ENCODE results near the gene SLC39A7. TPM values are rescaled to one million over a fixed set of nuclear protein-coding genes. Genes with fewer than 3 reads are reported as not detected.

SLC39A7 gene
- total and polyA plus RNA-seq, 2 of the 4 experiments (the other 2 are of a cell fraction), result 135 to 208 TPM

GRCh38 chr6:33235221-33235634, 34.6 kb downstream of the SLC39A7 start:
- H3K18ac ChIP-seq (ENCODE audit: low read depth, low read length), result no peak overlapping the region
- no peak overlapping the region for H3K23ac ChIP-seq (ENCODE audit: low read depth, low read length)
- no peak overlapping the region for H3K4ac ChIP-seq (ENCODE audit: low read depth, low read length)
- no peak overlapping the region for H3K9ac ChIP-seq (ENCODE audit: low read depth, low read length)
- WGBS, 2 experiments (ENCODE audit: extremely low coverage in 2 of 2, insufficient read length in 1 of 2), result 7% methylated on average over 2 of the region's 6 CpGs; no CpG with 5 or more reads in 1 of the 2 experiments
- H3K27ac ChIP-seq (ENCODE audit: insufficient read depth, low read length), result no peak overlapping the region
- in situ Hi-C loops (cut with MboI; ENCODE audit: low sequenced_read_pairs), result no loop called here
- CTCF ChIA-PET, result interaction anchor here (1.1 to 1.2 kb wide), 2 partner anchors 13 to 75 kb away, joined by 3 read pairs; no protein-coding TSS in a partner anchor
- no peak overlapping the region for H2BK120ac ChIP-seq (ENCODE audit: low read depth, low read length)
- H3K36me3 ChIP-seq (ENCODE audit: control insufficient read depth, insufficient read depth, low read length), result no peaks in the 10 kb centered on the region
- H3K4me3 ChIP-seq (ENCODE audit: insufficient read depth, low read depth, low read length), result no peak overlapping the region
- no peak for TF ChIP-seq BHLHE40 (IDR thresholded peaks at IDR 0.05; ENCODE audit: low read depth, low read length)
- no peak for TF ChIP-seq MAZ (IDR thresholded peaks at IDR 0.05; ENCODE audit: borderline replicate concordance, low read depth, low read length)
- TF ChIP-seq SMC3 (IDR thresholded peaks at IDR 0.05; ENCODE audit: low read depth, low read length), result no peak
- TF ChIP-seq MXI1 (IDR thresholded peaks at IDR 0.05; ENCODE audit: borderline replicate concordance, low read depth, low read length), result no peak
- no peak for TF ChIP-seq RCOR1 (IDR thresholded peaks at IDR 0.05; ENCODE audit: insufficient replicate concordance, low read length)
- TF ChIP-seq RFX5 (IDR thresholded peaks at IDR 0.05; ENCODE audit: low read depth, low read length), result no peak
- TF ChIP-seq FOS (IDR thresholded peaks at IDR 0.05; ENCODE audit: low read depth, low read length), result no peak
- H2AFZ ChIP-seq (replicated peaks; ENCODE audit: low read length, poor library complexity), result no peak overlapping the region
- dilution Hi-C loops (cut with HindIII; ENCODE audit: low sequenced_read_pairs, unreplicated experiment), result no loop called here
- H4K91ac ChIP-seq (ENCODE audit: insufficient read depth, low read depth, low read length), result no peak overlapping the region
- H3K4me1 ChIP-seq (ENCODE audit: control insufficient read depth, insufficient read depth, low read length), result no peaks in the 10 kb centered on the region
- no peak overlapping the region for H3K14ac ChIP-seq (replicated peaks; ENCODE audit: low read depth, low read length)
- POLR2A ChIA-PET (ENCODE audit: unreplicated experiment), result interaction anchor here (0.6 kb wide), 1 partner anchor 19 kb away, joined by 3 read pairs; no protein-coding TSS in a partner anchor
- no peaks in the 10 kb centered on the region for H3K9me3 ChIP-seq (ENCODE audit: control insufficient read depth, insufficient read depth, low read length)
- H3K9me1 ChIP-seq (ENCODE audit: insufficient read depth, low read length), result no peaks in the 10 kb centered on the region
- no peak overlapping the region for H2BK20ac ChIP-seq (ENCODE audit: low read depth, low read length)
- no peak overlapping the region for H4K5ac ChIP-seq (ENCODE audit: low read depth, low read length)
- H2AK9ac ChIP-seq (replicated peaks; ENCODE audit: low read depth, low read length, poor library complexity), result no peak overlapping the region
- no peak overlapping the region for H3K4me2 ChIP-seq (ENCODE audit: low read depth, low read length)
- ATAC-seq (ENCODE audit: low read depth) (no peak), DNase-seq (no peak)
- BruUV-seq (replicated peaks), result no TSS peak
- peaks cover 52% of the 10 kb centered on the region for H3K27me3 ChIP-seq (ENCODE audit: control insufficient read depth, insufficient read depth, low read length)
- no peak overlapping the region for H4K8ac ChIP-seq (ENCODE audit: low read depth in 2 of 2, low read length in 2 of 2)
- no peak overlapping the region for H3K56ac ChIP-seq (ENCODE audit: extremely low read depth, insufficient read depth, low read length)
- no peak overlapping the region for H2AK5ac ChIP-seq (ENCODE audit: low read depth, low read length)
- intact Hi-C loops (cut with micrococcal nuclease), result no loop called here
- H3K79me1 ChIP-seq (ENCODE audit: low read depth in 1 of 2, low read length in 2 of 2), result no peaks in the 10 kb centered on the region
- no peaks in the 10 kb centered on the region for H4K20me1 ChIP-seq (ENCODE audit: insufficient read depth, low read length)
- H2BK15ac ChIP-seq (ENCODE audit: low read depth, low read length), result no peak overlapping the region
- no peak overlapping the region for H2BK5ac ChIP-seq (ENCODE audit: low read depth, low read length, poor library complexity, severe bottlenecking)

All from IMR-90 (cell line).